DOHH2 (cell line): ENCODE results near the gene NT5C3B.
A peak's percentile ranks its signal among the peaks of the same experiment; 100 is the strongest.
"Not testable (repeated sequence)": the region's sequence is repeated elsewhere in the genome, so short reads cannot be mapped to it uniquely, and the experiment has no call there.

Experiments
- H3F3A ChIP-seq: fragments of 200-600 bp; sonication (generic), shearing (Covaris generic); 2 replicates; pipeline ENCODE4 v1.6.0; 2016; ENCODE audit warnings: antibody characterized with exemption, mild to moderate bottlenecking; ENCODE audit not compliant: control insufficient read depth, insufficient read depth
- H3K27ac ChIP-seq: fragments of 200-600 bp; sonication (generic); 2 replicates; pipeline ENCODE4 v1.5.1; 2014; ENCODE audit warnings: low read depth, mild to moderate bottlenecking, low read length, moderate library complexity
- H3K27me3 ChIP-seq: fragments of 200-600 bp; sonication (generic); 2 replicates; pipeline ENCODE4 v1.6.1; 2014; ENCODE audit warnings: mild to moderate bottlenecking, low read length, mixed read lengths; ENCODE audit not compliant: control insufficient read depth
- H3K36me3 ChIP-seq: fragments of 200-600 bp; sonication (generic); 2 replicates; pipeline ENCODE4 v1.6.1; 2014; ENCODE audit warnings: mild to moderate bottlenecking, low read length, moderate library complexity, mixed read lengths; ENCODE audit not compliant: control insufficient read depth
- H3K4me1 ChIP-seq: fragments of 200-600 bp; sonication (generic); 2 replicates; pipeline ENCODE4 v1.6.1; 2014; ENCODE audit warnings: mild to moderate bottlenecking, low read length, mixed read lengths; ENCODE audit not compliant: control insufficient read depth
- H3K4me2 ChIP-seq: fragments of 200-600 bp; sonication (generic); 2 replicates; pipeline ENCODE4 v1.6.0; 2014; ENCODE audit warnings: mild to moderate bottlenecking, low read length, moderate library complexity
- H3K4me3 ChIP-seq: fragments of 200-600 bp; sonication (generic); 2 replicates; pipeline ENCODE4 v1.5.1; 2014; ENCODE audit warnings: mild to moderate bottlenecking, low read length, mixed read lengths
- H3K79me2 ChIP-seq: fragments of 200-600 bp; sonication (generic); 2 replicates; pipeline ENCODE4 v1.6.1; 2014; ENCODE audit warnings: mild to moderate bottlenecking, low read length, mixed read lengths; ENCODE audit not compliant: control insufficient read depth
- H3K9me2 ChIP-seq: fragments of 200-600 bp; sonication (generic); replicated peaks from 2 replicates; pipeline ENCODE4 v1.6.1; 2014; ENCODE audit warnings: mild to moderate bottlenecking, low read length, mixed read lengths; ENCODE audit not compliant: control insufficient read depth
- H3K9me3 ChIP-seq: fragments of 200-600 bp; sonication (generic); 2 replicates; pipeline ENCODE4 v1.6.1; 2014; ENCODE audit warnings: antibody characterized with exemption, low read length, mixed read lengths; ENCODE audit not compliant: control insufficient read depth, insufficient read depth
- H4K20me1 ChIP-seq: fragments of 200-600 bp; sonication (generic); 2 replicates; pipeline ENCODE4 v1.6.0; 2014; ENCODE audit warnings: low read depth, mild to moderate bottlenecking, antibody characterized with exemption, low read length, moderate library complexity; ENCODE audit not compliant: control insufficient read depth, insufficient read depth
- CTCF ChIP-seq: fragments of 200-600 bp; sonication (generic); IDR thresholded peaks from one replicate; pipeline ENCODE4 v1.5.1; 2014; ENCODE audit warnings: antibody characterized with exemption, mild to moderate bottlenecking, low read depth, low read length; ENCODE audit not compliant: poor library complexity, severe bottlenecking
- EZH2phosphoT487 ChIP-seq: fragments of 200-600 bp; sonication (generic); IDR thresholded peaks from 2 replicates; pipeline ENCODE4 v1.6.1; 2017; ENCODE audit warnings: borderline replicate concordance, mild to moderate bottlenecking, antibody characterized with exemption, low read length, moderate library complexity, mixed read lengths

Gene NT5C3B

GRCh38 chr17:41864498-41864835 lies 28.4 kb upstream of the NT5C3B start:
- Histone ChIP-seq H3K27ac (peak overlapping the region; percentile 44), H3K9me2 (no peaks in the 10 kb centered on the region), H3K4me2 (peak overlapping the region; percentile 94), H4K20me1 (peaks cover 20% of the 10 kb centered on the region), H3K36me3 (peaks cover 36% of the 10 kb centered on the region), H3K79me2 (peaks cover 56% of the 10 kb centered on the region), H3K9me3 (no peaks in the 10 kb centered on the region), H3K4me3 (peak overlapping the region; percentile 95), H3K27me3 (no peaks in the 10 kb centered on the region), H3K4me1 (peaks cover 25% of the 10 kb centered on the region), H3F3A (peaks cover 16% of the 10 kb centered on the region)
- TF ChIP-seq CTCF (no peak), EZH2phosphoT487 (no peak)

- peaks cover 67% of the 10 kb centered on the region for H3K79me2 ChIP-seq
- peaks cover 20% of the 10 kb centered on the region for H4K20me1 ChIP-seq
- H3K4me3 ChIP-seq = peak overlapping the region; percentile 95
- no peaks in the 10 kb centered on the region for H3K27me3 ChIP-seq
- no peaks in the 10 kb centered on the region for H3K9me3 ChIP-seq
- peaks cover 26% of the 10 kb centered on the region for H3K36me3 ChIP-seq
- H3K9me2 ChIP-seq = no peaks in the 10 kb centered on the region
- H3K4me1 ChIP-seq = peaks cover 25% of the 10 kb centered on the region
- TF ChIP-seq CTCF (no peak), EZH2phosphoT487 (no peak)
- H3K4me2 ChIP-seq = peak overlapping the region; percentile 94
- H3F3A ChIP-seq = peaks cover 13% of the 10 kb centered on the region
- H3K27ac ChIP-seq = no peak overlapping the region
These were observed 27.2 kb upstream of the NT5C3B start for GRCh38 chr17:41863074-41863848.

GRCh38 chr17:41860254-41860931 lies 24.4 kb upstream of the NT5C3B start:
- Histone ChIP-seq H3K4me3 (no peak overlapping the region), H3K9me3 (no peaks in the 10 kb centered on the region), H3K9me2 (no peaks in the 10 kb centered on the region), H3K36me3 (peaks cover 11% of the 10 kb centered on the region), H3K27ac (no peak overlapping the region), H4K20me1 (peaks cover 20% of the 10 kb centered on the region), H3F3A (no peaks in the 10 kb centered on the region), H3K27me3 (no peaks in the 10 kb centered on the region), H3K4me1 (peaks cover 21% of the 10 kb centered on the region), H3K79me2 (peaks cover 94% of the 10 kb centered on the region), H3K4me2 (no peak overlapping the region)
- TF ChIP-seq CTCF (no peak), EZH2phosphoT487 (no peak)

- H3K27ac ChIP-seq = peak overlapping the region; percentile 72
- H3K4me2 ChIP-seq = peak overlapping the region; percentile 64
- not testable (repeated sequence) for H3K27me3 ChIP-seq, H3K9me3 ChIP-seq, H3K9me2 ChIP-seq, H4K20me1 ChIP-seq
- H3F3A ChIP-seq = peaks cover 39% of the 10 kb centered on the region
- peaks cover 55% of the 10 kb centered on the region for H3K4me1 ChIP-seq
- H3K4me3 ChIP-seq = peak overlapping the region; percentile 56
- H3K36me3 ChIP-seq = peaks cover 41% of the 10 kb centered on the region
- peaks cover 96% of the 10 kb centered on the region for H3K79me2 ChIP-seq
These were observed 15.3 kb upstream of the NT5C3B start for GRCh38 chr17:41851382-41851781.
